Peyer's patch (tissue), 4 donors: ENCODE measurements around the gene ZNF345. TPM values are rescaled to one million over a fixed set of nuclear protein-coding genes. Genes with fewer than 3 reads are reported as not detected.

Experiments
- DNase-seq, 3 donors: peaks; one replicate each; pipeline ENCODE4 v3.0.0-alpha.2; 2017 to 2019
- H3K27ac ChIP-seq, 4 donors: fragments of 200-600 bp; sonication (generic); one replicate each; pipeline ENCODE4 v1.5.1; 2016 to 2019
- H3K27me3 ChIP-seq, 2 donors: fragments of 200-600 bp; sonication (generic); one replicate each; pipeline ENCODE4 v1.5.1; 2019
- H3K36me3 ChIP-seq, 3 donors: fragments of 200-600 bp; sonication (generic); one replicate each; pipeline ENCODE4 v1.5.1; 2016 to 2019
- H3K4me1 ChIP-seq, 4 donors: fragments of 200-600 bp; sonication (generic); one replicate each; pipeline ENCODE4 v1.5.1; 2016 to 2019
- H3K4me3 ChIP-seq, 4 donors: fragments of 200-600 bp; sonication (generic); 1 replicate in 3 of 4; 2 replicates in 1 of 4; pipeline ENCODE4 v1.5.1; 2016 to 2019; ENCODE audit warnings: mild to moderate bottlenecking in 1 of 4
- H3K9me3 ChIP-seq, 4 donors: fragments of 200-600 bp; sonication (generic); one replicate each; pipeline ENCODE4 v1.5.1; 2016 to 2019; ENCODE audit warnings: mild to moderate bottlenecking in 1 of 4
- POLR2A ChIP-seq, 2 donors: fragments of 450-650 bp; IDR thresholded peaks; one replicate each; pipeline ENCODE4 v1.5.1; 2017; ENCODE audit warnings: antibody characterized with exemption in 2 of 2, mild to moderate bottlenecking in 2 of 2, moderate library complexity in 2 of 2
- total RNA-seq, 4 donors: library from RNA; depleted of rRNA; stranded (reverse); fragments of >200 nt; gene quantifications; one replicate each; pipeline ENCODE4 v1.1.0, GENCODE V29; 2016
- TF ChIP-seq, protein P1 (sequence below), 6 experiments: fragments of 450-650 bp in 4 of 6; fragments of 200-600 bp in 2 of 6; sonication (generic) in 1 of 6; IDR thresholded peaks; one replicate each; pipeline ENCODE4 v1.5.1; 2017 to 2019; ENCODE audit warnings: antibody characterized with exemption in 6 of 6, mild to moderate bottlenecking in 3 of 6, moderate library complexity in 1 of 6

The ZNF345 gene
- total RNA-seq: 10 to 100 TPM in 1 of 4 donors, 1 to 10 TPM in 3; 3.0 to 19.8 (median 3.7) TPM

DNA sequence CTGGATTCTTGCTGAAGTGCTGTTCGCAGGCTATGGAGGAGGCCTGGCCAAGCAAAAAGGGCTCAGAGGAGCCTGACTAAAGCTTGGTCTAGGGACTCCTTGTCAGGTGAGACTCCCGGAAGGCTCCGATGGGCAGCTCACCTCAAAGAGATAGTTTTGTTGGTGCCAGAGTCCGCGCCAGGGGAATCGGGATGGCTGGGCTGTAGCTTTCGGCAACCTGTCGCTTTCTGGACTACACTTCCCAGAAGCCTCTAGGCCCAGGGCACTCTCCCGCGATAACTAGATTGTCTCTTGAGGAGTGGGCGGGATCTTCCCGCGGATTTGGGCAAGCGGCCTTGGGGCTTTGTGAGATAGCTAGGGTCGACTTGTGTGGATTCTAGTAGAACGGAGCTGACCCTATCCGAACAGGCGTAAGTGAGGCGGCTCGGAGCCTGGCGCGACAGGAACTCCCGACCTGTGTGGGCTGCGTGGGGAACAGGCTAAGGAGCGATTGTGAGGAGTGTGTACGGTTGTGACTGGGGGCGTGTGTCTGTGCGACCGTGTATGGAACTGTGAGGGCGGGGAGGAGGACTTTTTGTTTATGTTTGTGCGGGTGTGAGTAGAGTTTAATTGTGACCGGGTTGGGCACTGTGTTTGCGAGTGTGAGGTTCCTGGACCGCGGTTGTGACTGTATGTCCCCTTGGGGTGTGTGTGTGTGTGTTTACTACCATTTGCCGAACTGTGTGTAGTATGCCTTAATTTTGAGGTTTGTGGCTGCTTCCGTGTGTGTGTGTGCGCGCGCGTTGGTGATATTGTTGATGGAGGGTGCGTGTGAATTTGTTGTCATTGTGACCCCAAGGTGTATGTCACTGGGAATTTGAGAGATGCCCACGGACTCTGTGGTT lies at the start of gene ZNF345:
Gene ZNF345, plus strand, starts transcription at position 318 of the 884 bp plus-strand sequence. CDS start 25,955 bp downstream, outside the sequence.
- TF ChIP-seq, protein P1, sequence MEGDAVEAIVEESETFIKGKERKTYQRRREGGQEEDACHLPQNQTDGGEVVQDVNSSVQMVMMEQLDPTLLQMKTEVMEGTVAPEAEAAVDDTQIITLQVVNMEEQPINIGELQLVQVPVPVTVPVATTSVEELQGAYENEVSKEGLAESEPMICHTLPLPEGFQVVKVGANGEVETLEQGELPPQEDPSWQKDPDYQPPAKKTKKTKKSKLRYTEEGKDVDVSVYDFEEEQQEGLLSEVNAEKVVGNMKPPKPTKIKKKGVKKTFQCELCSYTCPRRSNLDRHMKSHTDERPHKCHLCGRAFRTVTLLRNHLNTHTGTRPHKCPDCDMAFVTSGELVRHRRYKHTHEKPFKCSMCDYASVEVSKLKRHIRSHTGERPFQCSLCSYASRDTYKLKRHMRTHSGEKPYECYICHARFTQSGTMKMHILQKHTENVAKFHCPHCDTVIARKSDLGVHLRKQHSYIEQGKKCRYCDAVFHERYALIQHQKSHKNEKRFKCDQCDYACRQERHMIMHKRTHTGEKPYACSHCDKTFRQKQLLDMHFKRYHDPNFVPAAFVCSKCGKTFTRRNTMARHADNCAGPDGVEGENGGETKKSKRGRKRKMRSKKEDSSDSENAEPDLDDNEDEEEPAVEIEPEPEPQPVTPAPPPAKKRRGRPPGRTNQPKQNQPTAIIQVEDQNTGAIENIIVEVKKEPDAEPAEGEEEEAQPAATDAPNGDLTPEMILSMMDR (IDR thresholded peaks at IDR 0.05): no peak
- peak in 1 of 2 donors; percentile 4 for TF ChIP-seq POLR2A (IDR thresholded peaks at IDR 0.05)
- Histone ChIP-seq H3K9me3 (peaks cover 0 to 16% (median 0%) of the 10 kb centered on the region in 4 donors), H3K27ac (peak within 1 kb of the TSS; percentile 74 to 86 (median 82)), H3K27me3 (no peaks in the 10 kb centered on the region), H3K4me1 (peaks cover 0 to 18% (median 0%) of the 10 kb centered on the region in 4 donors), H3K36me3 (peaks cover 0 to 32% (median 0%) of the 10 kb centered on the region in 3 donors), H3K4me3 (peak within 1 kb of the TSS; percentile 52 to 96 (median 76))
- DNase-seq: peak; percentile 86 to 96 (median 93)

DNA sequence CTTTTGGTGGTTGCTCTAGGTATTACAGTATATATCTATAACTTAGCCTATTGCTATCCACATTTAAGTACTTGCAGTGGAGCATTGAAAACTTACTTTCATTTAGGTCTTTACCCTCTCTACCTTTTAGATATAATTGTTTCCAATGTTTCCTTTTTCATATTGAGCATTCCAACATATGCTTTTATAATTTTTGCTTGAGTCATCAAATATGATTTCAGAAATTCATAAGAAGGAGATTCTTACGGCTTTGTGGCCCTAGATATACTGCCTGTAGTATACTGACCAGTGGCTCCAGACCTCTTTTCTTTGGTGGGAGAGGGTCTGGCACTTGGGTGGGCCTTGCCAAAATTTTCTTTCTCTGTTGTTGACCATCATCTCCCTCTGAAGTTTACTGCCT lies 45.3 kb upstream of the ZNF345 start:
- Histone ChIP-seq H3K9me3 (peaks cover 0 to 78% (median 13%) of the 10 kb centered on the region in 4 donors), H3K4me3 (no peak overlapping the region), H3K36me3 (peaks cover 0 to 32% (median 0%) of the 10 kb centered on the region in 3 donors), H3K27ac (no peak overlapping the region), H3K4me1 (no peaks in the 10 kb centered on the region), H3K27me3 (no peaks in the 10 kb centered on the region)
- TF ChIP-seq, protein P1 (IDR thresholded peaks at IDR 0.05): no peak
- TF ChIP-seq POLR2A (IDR thresholded peaks at IDR 0.05): no peak
- no peak for DNase-seq

DNA sequence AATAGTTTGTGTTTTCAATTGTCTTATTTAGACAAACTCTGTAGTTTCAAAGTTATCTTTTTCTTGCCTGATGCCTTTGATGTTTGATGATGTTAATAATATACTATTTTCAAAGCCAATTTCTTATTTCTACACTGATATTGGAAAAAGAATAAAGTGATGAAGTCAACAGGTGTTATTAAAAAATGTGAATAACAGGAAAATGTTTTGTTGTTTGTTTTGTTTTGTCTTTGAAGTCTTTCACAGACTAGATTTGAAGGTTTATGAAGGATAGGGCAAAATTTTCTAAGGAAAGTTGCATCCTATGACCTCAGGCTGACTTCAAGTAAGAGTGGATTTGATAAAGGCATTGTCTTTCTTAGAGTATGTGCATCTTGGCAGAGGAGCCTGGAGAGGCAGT lies 43.6 kb upstream of the ZNF345 start:
- TF ChIP-seq POLR2A (IDR thresholded peaks at IDR 0.05): no peak
- TF ChIP-seq, protein P1 (IDR thresholded peaks at IDR 0.05): no peak
- H3K9me3 ChIP-seq: peaks cover 0 to 85% (median 13%) of the 10 kb centered on the region in 4 donors
- H3K27me3 ChIP-seq: no peaks in the 10 kb centered on the region
- peaks cover 0 to 19% (median 0%) of the 10 kb centered on the region in 3 donors for H3K36me3 ChIP-seq
- H3K4me1 ChIP-seq: no peaks in the 10 kb centered on the region
- DNase-seq: no peak
- H3K27ac ChIP-seq: no peak overlapping the region
- H3K4me3 ChIP-seq: no peak overlapping the region

DNA sequence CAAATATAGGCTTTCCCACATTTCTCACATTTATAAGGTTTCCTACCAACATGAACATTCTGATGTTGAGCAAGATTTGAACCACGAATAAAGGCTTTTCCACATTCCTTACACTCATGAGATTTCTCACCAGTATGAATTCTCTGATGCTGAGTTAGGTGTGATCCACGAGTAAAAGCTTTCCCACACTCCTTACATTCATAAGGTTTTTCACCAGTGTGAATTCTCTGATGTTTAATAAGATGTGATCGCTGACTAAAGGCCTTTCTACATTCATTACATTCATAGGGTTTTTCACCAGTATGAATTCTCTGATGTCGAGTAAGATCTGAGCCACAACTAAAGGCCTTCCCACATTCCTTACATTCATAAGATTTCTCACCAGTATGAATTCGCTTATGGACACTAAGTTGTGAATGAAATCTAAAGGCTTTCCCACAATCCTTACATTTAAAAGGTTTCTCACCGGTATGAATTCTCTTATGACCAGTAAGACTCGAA lies 31.5 kb upstream of the ZNF345 start:
- H3K4me3 ChIP-seq: no peak overlapping the region
- no peak for DNase-seq
- TF ChIP-seq, protein P1 (IDR thresholded peaks at IDR 0.05): no peak
- TF ChIP-seq POLR2A (IDR thresholded peaks at IDR 0.05): no peak
- peaks cover 0 to 85% (median 7%) of the 10 kb centered on the region in 3 donors for H3K36me3 ChIP-seq
- no peak overlapping the region for H3K27ac ChIP-seq
- H3K4me1 ChIP-seq: no peaks in the 10 kb centered on the region
- peaks cover 0 to 98% (median 39%) of the 10 kb centered on the region in 4 donors for H3K9me3 ChIP-seq
- no peaks in the 10 kb centered on the region for H3K27me3 ChIP-seq

DNA sequence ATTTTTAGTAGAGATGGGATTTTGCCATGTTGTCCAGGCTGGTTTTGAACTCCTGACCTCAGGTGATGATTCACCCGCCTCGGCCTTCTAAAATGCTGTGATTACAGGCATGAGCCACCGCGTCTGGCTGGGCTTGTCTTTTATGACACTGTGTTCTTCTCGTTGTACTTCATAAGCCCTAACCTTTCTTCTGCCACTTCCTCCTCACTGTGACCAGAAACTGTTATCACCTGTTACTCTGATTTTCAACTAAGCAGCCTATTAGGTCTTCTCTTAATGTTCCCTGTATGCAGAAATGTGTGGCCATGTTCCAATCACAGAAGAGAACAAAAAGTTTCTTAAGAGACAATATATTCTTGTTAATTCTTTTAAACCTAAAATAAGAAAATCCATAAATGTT lies 28.9 kb upstream of the ZNF345 start:
- no peak overlapping the region for H3K27ac ChIP-seq
- TF ChIP-seq, protein P1 (IDR thresholded peaks at IDR 0.05): no peak
- TF ChIP-seq POLR2A (IDR thresholded peaks at IDR 0.05): no peak
- peaks cover 0 to 97% (median 38%) of the 10 kb centered on the region in 4 donors for H3K9me3 ChIP-seq
- H3K36me3 ChIP-seq: peaks cover 0 to 89% (median 7%) of the 10 kb centered on the region in 3 donors
- no peak overlapping the region for H3K4me3 ChIP-seq
- no peak for DNase-seq
- no peaks in the 10 kb centered on the region for H3K4me1 ChIP-seq
- H3K27me3 ChIP-seq: no peaks in the 10 kb centered on the region
